Psoas muscle (tissue), 8 donors: Measurements from ENCODE around the gene FBLN5. TPM values are rescaled to one million over a fixed set of nuclear protein-coding genes. Genes with fewer than 3 reads are reported as not detected.

Experiments
- ATAC-seq, 4 donors: fragments of 200-7000 bp; cut with Tn5 transposase; one replicate each; pipeline ENCODE4 v1.9.1; 2020; ENCODE audit warnings: moderate library complexity in 3 of 4, mild to moderate bottlenecking in 2 of 4
- DNase-seq, 2 donors: peaks; one replicate each; pipeline ENCODE4 v3.0.0-alpha.2; 2020
- H3K27ac ChIP-seq: fragments of 200-600 bp; one replicate; pipeline ENCODE4 v1.8.0; 2022
- H3K27me3 ChIP-seq, 3 donors: fragments of 200-600 bp in 1 of 3; one replicate each; pipeline versions ENCODE4 v1.6.1 to v1.8.0; 2013 to 2022; ENCODE audit warnings: low read length in 2 of 3, mild to moderate bottlenecking in 2 of 3, moderate library complexity in 1 of 3; ENCODE audit not compliant: insufficient read depth in 3 of 3
- H3K36me3 ChIP-seq, 2 donors: fragments of 200-600 bp in 1 of 2; one replicate each; pipeline versions ENCODE4 v1.6.1 to v1.8.0; 2013 to 2022; ENCODE audit warnings: low read depth in 1 of 2, mild to moderate bottlenecking in 1 of 2, moderate library complexity in 1 of 2; ENCODE audit not compliant: insufficient read depth in 1 of 2
- H3K4me1 ChIP-seq: fragments of 200-600 bp; one replicate; pipeline ENCODE4 v1.8.0; 2022
- H3K4me3 ChIP-seq: fragments of 200-600 bp; one replicate; pipeline ENCODE4 v1.8.0; 2022; ENCODE audit warnings: mild to moderate bottlenecking
- H3K9me3 ChIP-seq: fragments of 200-600 bp; one replicate; pipeline ENCODE4 v1.8.0; 2022
- CTCF ChIP-seq: fragments of 200-600 bp; IDR thresholded peaks from one replicate; pipeline ENCODE4 v1.8.0; 2022; ENCODE audit warnings: antibody characterized with exemption
- WGBS, 3 donors: extraction: QIAGEN DNeasy Blood & Tissue Kit; methylation state at CpG; one replicate each; pipeline versions ENCODE4 v1.1.6 to v1.1.7; 2013; 5-methylcytosine and 5-hydroxymethylcytosine counted together
- intact Hi-C, 2 donors: fragments of 100-400 bp; cut with DNase I; formaldehyde crosslinking; loops; one replicate each; pipeline versions ENCODE4 v1.11.0 to v1.14.2; 2022
- polyA plus RNA-seq, 3 donors: library from polyadenylated mRNA; stranded (reverse); fragments of 200-250 nt; gene quantifications; one replicate each; pipeline ENCODE4 v1.2.3, GENCODE V29; 2013
- total RNA-seq, 4 donors: library from RNA; stranded (reverse); fragmentation: NEBNext Ultra II Directional in 2 of 4; extraction: Animal tissue kit (Norgen Biotek cat#: 25700) in 2 of 4; gene quantifications; one replicate each; pipeline versions ENCODE4 v1.2.1 to v1.2.4, GENCODE V29; 2021 to 2023
- donor health status: healthy with polysubstance abuse.
- donor health status: DM: no; HTN: no; CAD: no; lungs with moderate emphysema.
- donor health status: Bipolar disorder and iron deficiency.
- donor health status: healthy.
- donor health status: DM: yes; HTN: yes; CAD: no.
- donor health status: DM: no; HTN: no; CAD: no.
- donor health status: DM: no; HTN: no; CAD: no.
- donor health status: DM: yes; HTN: yes; CAD: no.

The FBLN5 gene
- total and polyA plus RNA-seq, 7 donors: 12.3 to 37.8 (median 16.7) TPM

- Histone ChIP-seq H3K9me3 (no peaks in the 10 kb centered on the region), H3K36me3 (no peaks in the 10 kb centered on the region), H3K4me3 (no peak overlapping the region), H3K27me3 (no peaks in the 10 kb centered on the region), H3K4me1 (peaks cover 12% of the 10 kb centered on the region), H3K27ac (no peak overlapping the region)
- no peak for DNase-seq
- TF ChIP-seq CTCF: no peak
- intact Hi-C loops: no loop called here
- 34 to 66% (median 63%) methylated on average over 2 of the region's 2 CpGs for WGBS, 3 donors
- no peak for ATAC-seq
These were observed 76.6 kb downstream of the FBLN5 start for GRCh38 chr14:91870890-91871289.

- ATAC-seq (no peak), DNase-seq (no peak)
- Histone ChIP-seq H3K9me3 (no peaks in the 10 kb centered on the region), H3K4me3 (no peak overlapping the region), H3K36me3 (no peaks in the 10 kb centered on the region), H3K27me3 (no peaks in the 10 kb centered on the region), H3K27ac (no peak overlapping the region), H3K4me1 (peaks cover 12% of the 10 kb centered on the region)
- TF ChIP-seq CTCF: no peak
- intact Hi-C loops: no loop called here
- 76 to 78% (median 77%) methylated on average over 16 of the region's 16 CpGs for WGBS, 3 donors
These were observed 77.5 kb downstream of the FBLN5 start for GRCh38 chr14:91870001-91870400.

GRCh38 chr14:91869556-91869955 is 77.9 kb downstream of the FBLN5 start:
- Histone ChIP-seq H3K27me3 (no peaks in the 10 kb centered on the region), H3K4me3 (no peak overlapping the region), H3K27ac (no peak overlapping the region), H3K36me3 (no peaks in the 10 kb centered on the region), H3K4me1 (peaks cover 12% of the 10 kb centered on the region), H3K9me3 (no peaks in the 10 kb centered on the region)
- DNase-seq (no peak), ATAC-seq (no peak)
- intact Hi-C loops: no loop called here
- no peak for TF ChIP-seq CTCF
- 87 to 91% (median 90%) methylated on average over 8 of the region's 8 CpGs for WGBS, 3 donors

GRCh38 chr14:91867316-91867988 is 80.0 kb downstream of the FBLN5 start, which contains the start of gene TC2N:
Gene TC2N, minus strand, starts transcription at chr14:91867536. Its CDS starts 53,767 bp downstream, at chr14:91813769.
- Histone ChIP-seq H3K27ac (no peak within 1 kb of the TSS), H3K27me3 (no peaks in the 10 kb centered on the region), H3K36me3 (no peaks in the 10 kb centered on the region), H3K4me3 (no peak within 1 kb of the TSS), H3K9me3 (no peaks in the 10 kb centered on the region), H3K4me1 (peaks cover 6% of the 10 kb centered on the region)
- DNase-seq (no peak), ATAC-seq (no peak)
- no peak for TF ChIP-seq CTCF
- intact Hi-C loops: no loop called here
- 85 to 88% (median 88%) methylated on average over 10 of the region's 10 CpGs for WGBS, 3 donors
